Stimulated activated CD8-positive, alpha-beta memory T cell treated with anti-CD3 and anti-CD28 coated beads, Interleukin-7, amount 100 ng/mL, for 4 hours (primary cell): ENCODE data around the gene COX4I2.
"Not testable (repeated sequence)": the region's sequence is repeated elsewhere in the genome, so short reads cannot be mapped to it uniquely, and the experiment has no call there.

Experiments
- DNase-seq, 2 donors: peaks; one replicate each; pipeline ENCODE4 v3.0.0-alpha.2; 2020; ENCODE audit warnings: low read depth in 2 of 2

COX4I2 gene

DNA sequence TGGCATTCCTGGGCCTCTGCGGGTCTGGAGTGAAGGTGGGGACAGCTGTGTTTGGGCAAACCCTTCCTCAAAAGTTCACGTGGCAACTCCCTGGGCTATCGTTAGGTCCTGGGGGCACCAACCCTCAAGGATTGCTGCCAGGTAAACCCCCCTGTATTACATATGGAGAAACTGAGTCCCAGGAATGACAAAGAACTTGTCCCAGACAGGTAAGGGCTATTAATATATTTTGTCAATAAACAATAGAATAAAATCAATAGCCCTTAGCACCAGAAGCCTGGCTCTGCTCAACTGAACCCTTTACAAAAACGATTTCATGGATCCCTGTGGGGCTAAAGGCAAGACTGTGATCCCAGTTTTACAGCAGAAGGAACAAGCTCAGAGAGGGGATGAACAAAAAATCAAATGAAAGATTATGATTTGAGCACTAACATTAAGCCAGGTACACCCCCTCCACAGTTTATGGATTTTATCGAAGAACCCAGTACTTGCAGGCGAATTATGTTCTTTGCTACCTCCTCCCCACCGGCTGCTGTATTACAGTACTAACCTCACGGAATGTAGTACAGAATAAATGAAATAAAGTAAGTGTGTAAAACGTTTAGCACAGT lies 30.0 kb upstream of the COX4I2 start:
- DNase-seq: no peak

DNA sequence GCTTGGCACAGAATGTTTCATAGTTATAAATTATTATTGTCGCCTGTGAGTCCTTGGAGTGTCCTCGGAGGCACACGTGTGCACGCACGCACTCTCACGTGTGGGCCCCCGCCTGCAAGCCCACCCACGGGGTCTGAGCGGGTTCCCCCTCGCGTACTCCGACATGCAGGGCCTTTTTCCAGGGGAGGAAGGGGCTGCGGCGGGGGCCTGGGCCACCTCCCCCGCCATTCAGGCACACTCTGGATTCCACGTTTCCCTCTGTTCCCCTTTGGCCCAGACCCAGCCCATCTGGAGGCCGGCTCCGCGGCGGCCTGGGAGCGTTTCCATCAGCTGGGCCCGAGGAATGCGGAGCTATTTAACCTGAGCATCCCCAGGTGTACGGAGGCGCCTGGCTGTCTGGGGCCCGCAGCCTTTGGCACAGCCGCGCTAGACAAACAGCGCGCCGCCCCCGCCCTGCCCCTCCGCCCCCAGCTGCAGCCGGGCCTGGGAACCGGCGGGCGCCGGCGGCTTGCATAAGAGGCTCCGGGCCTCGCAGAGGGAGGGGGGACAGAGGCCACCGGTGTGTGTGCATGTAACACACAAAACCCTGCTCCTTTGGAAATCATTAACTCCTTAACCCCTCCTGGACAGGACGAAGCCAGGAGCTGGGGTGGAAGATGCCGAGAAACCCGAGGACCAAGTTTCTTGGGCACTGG lies 29.3 kb upstream of the COX4I2 start:
- DNase-seq: no peak

DNA sequence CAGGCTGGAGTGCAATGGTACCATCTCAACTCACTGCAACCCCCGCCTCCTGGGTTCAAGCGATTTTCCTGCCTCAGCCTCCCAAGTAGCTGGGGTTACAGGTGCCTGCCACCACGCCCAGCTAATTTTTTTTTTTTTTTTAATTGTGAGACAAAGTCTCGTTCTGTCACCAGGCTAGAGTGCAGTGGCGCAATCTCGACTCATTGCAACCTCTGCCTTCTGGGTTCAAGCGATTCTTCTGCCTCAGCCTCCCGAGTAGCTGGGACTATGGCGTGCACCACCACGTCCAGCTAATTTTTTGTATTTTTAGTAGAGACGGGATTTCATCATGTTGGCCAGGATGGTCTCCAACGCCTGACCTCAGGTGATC lies 25.5 kb upstream of the COX4I2 start:
- not testable (repeated sequence) for DNase-seq

DNA sequence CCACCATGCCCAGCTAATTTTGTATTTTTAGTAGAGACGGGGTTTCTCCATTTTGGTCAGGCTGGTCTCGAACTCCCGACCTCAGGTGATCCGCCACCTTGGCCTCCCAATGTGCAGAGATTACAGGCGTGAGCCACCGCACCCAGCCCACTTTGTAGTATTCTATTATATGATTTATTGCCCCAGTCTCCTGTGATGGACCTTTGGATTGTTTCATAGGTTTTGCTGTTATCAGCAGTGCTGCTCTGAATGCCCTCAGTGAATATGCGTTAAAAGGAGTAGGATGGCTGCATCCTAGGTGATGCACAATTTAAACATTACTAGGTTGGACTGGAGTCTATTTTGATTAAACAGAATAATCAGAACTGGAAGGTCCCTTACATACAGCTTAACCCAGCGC lies 22.3 kb upstream of the COX4I2 start:
- no peak for DNase-seq

DNA sequence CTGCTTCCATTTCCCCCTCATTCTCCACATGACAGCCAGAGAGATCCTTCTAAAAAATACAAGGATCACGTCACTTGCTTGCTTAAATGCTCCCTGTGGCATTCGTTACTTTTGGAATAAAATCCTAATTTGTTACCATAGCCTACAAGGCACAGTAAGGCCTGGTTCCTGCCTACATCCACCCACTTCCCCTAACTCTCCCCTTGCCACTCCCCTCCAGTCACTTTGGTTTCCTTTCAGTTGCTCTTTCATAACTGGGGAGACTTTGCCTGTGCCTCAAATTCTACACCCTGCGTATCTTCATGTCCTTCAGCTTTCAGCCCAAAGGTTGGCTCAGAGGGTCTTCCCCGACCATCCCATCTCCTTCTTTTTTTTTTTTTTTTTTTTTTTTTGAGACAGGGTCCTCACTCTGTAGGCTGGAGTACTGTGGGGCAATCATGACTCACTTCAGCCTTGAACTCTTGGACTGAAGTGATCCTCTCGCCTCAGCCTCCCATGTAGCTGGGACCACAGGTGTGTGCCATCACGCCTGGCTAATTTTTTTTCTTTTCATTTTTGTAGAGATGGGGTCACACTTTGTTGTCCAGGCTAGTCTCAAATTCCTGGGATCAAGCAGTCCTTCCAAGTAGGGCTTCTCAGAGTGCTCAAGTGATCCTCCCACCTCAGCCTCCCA lies 20.1 kb upstream of the COX4I2 start:
- DNase-seq: no peak

DNA sequence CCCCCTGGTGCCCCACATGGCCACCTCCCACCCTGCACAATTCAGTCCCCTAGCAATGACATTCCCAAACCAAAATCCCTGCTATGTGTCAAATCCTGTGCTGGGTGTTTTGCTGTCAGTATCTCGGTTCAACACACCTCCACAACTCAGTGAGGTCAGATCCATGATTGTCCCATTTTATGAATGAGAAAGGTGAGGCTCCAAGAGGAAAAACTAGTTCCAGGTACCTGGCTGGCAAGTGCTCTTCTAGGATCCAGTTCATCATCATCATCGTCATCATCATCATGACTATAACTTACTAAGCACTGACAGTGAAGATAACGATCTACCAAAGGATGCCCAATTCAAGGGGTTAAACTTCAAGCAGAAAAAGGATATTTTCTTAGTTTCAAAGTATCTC lies 17.5 kb upstream of the COX4I2 start:
- DNase-seq: no peak

DNA sequence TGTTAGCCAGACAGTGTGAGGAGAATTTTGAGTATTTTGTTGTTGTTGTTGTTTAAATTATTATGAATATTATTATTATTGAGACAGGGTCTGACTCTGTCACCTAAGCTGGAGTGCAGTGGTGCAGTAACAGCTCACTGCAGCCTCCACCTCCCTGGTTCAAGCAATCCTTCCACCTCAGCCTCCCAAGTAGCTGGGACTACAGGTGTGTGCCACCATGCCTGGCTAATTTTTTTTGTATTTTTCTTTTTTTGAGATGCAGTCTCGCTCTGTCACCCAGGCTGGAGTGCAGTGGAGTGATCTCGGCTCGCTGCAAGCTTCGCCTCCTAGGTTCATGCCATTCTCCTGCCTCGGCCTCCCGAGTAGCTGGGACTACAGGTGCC lies 14.6 kb upstream of the COX4I2 start:
- not testable (repeated sequence) for DNase-seq

DNA sequence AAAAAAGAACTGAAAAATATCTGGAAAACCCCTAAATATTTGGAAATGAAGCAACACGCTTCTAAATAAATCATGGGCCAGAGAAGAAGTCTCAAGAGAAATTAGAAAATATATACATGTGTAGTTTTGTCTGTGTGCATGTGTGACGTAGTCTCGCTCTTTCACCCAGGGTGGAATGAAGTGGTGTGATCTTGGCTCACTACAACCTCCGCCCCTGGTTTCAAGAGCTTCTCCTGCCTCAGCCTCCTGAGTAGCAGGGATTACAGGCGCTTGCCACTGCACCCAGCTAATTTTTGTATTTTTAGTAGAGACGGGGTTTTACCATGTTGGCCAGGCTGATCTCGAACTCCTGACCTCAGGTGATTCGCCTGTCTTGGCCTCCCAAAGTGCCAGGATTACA lies 11.2 kb upstream of the COX4I2 start:
- not testable (repeated sequence) for DNase-seq

DNA sequence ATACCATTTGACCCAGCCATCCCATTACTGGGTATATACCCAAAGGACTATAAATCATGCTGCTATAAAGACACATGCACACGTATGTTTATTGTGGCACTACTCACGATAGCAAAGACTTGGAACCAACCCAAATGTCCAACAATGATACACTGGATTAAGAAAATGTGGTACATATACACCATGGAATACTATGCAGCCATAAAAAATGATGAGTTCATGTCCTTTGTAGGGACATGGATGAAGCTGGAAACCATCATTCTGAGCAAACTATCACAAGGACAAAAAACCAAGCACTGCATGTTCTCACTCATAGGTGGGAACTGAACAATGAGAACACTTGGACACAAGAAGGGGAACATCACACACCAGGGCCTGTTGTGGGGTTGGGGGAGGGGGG lies 9.7 kb upstream of the COX4I2 start:
- DNase-seq: not testable (repeated sequence)

DNA sequence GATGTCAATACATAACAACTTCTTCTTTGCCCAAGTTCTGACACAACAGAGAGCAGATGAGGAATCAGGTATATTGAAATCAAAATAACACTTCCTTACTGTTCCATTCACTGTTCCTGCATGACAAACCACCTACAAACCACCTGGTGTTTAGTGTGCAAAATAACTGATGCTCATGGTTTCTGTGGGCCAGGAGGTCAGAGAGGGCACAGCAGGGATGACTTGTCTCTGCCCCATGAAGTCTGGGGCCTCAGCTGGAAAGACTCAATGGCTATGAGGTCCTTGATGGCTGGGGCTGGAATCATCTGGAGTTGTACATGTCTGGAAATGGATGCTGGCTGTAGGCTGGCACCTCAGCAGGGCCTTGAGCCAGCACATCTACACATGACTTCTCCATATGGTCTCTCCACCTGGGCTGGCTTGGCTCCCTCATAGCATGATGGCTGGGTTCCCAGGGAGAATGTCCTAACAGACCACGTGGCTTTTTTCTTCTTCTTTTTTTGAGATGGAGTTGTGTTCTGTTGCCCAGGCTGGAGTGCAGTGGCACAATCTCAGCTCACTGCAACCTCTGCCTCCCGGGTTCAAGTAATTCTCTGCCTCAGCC lies 7.4 kb upstream of the COX4I2 start:
- DNase-seq: no peak

DNA sequence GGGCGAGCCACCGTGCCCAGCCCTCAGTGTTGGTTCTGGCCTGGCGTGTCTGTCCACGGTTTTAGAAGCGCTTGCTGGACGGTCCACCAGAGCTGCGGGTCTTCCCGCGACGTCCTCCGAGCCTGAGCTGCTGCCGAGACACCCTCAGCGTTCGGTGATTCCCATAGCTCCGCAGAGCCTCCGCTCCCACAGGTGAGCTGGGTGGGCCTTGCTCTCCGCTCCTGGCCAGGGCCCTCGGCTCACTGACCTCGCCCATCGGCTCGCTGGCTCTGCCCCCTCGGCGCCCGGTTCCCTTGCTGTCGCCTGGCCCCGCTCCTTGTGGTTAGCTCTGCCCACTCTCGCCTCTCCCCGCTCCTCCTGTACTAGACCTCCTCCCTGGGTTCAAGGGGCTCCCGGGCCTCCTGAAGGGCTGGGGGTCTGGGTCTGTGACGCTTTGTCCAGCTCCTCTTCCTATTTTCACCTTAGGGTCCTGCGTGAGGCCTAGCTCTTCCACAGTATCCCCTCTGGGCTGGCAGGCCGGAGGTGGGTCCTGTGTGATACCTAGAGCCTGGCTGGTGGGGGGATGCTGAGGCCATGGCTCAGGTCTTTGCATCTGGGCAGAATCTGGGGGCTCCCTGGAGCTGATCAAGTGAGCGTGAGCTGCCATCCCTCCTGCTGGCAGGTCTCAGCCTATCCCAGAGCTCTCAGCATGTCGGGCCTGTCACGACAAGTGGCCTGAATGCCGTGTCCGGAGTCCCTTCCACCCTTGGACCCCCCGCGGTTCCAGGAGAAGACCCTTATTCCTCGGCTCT lies 5.0 kb upstream of the COX4I2 start:
- no peak for DNase-seq

DNA sequence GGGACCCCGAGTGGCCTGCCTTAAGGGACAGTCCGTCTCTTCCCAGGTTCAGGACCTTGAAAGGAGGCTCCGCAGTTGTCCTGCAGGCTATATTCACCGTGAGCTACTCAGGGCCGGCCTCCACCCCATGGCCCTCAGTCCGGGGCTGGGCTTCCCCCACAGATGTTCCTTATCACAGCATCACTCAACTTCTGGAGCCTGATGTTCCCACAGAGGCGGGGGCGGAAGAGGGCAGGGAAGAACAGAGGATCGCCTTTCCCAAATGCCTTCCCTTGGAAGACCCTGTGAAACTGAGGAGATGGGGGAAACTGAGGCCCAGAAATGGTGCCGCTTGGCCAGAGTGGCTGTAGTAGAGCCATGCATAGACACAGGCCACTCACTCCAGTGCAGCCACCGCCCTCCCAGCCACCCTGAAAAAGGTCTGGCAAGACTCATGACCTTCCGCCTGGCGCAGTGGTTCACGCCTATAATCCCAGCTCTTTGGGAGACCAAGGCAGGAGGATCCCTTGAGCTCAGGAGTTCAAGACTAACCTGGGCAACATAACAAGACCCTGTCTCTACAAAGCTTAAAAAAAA lies 4.3 kb upstream of the COX4I2 start:
- no peak for DNase-seq

DNA sequence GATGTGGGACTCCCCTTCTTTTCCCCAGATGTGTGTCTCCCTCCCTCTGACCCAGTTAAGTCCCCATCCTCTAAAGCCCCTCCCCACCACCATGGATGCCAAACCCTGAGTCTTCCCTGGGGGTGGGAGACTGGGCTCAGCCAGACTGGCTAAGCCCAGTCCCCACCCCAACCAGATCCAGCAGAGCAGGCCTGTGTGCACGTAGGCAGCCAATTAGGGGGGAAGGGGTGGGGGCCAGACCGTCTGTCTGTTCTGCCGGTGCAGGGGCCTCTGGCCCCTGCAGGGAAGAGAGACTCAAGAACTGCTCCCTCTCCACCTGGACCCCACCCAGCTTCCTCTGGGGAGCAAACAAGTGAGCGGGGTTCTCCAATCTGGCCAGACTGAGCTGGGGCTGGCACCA lies 605 bp downstream of the COX4I2 start:
- DNase-seq: no peak

DNA sequence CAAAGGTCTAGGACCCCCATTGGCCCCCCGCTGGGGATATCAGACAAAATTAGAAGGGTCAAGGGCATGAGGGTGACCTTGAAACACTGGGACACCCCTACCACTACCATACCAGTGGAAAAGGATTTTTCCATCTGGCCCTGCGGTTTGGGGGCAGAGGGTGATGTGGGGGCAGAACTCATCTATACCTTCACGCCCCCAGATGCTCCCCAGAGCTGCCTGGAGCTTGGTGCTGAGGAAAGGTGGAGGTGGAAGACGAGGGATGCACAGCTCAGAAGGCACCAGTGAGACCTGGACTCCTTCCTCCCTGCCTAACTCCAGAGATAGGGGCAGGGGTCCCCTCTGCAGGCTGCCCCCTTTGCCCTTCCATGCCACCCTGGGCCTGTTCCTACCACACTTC lies 1.1 kb downstream of the COX4I2 start:
- no peak for DNase-seq

DNA sequence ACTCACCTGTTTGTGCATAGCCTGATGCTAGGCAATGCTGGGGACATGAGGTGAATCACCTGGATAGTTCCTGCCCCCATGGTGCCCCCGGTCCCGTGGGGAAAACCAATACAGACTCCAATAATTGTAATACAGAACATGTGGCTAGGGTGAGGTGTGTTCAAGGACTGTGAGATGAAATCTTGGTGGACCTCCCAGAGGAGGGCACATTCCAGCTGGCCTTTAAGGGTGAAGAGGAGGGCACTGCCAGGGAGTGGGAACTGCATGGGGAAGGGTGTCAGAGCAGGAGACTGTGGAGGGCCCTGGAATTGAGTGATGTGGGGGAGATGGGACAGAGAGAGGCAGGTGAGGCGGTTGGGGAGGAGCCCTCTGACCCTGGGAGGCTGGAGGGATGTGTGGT lies 2.5 kb downstream of the COX4I2 start:
- DNase-seq: no peak

DNA sequence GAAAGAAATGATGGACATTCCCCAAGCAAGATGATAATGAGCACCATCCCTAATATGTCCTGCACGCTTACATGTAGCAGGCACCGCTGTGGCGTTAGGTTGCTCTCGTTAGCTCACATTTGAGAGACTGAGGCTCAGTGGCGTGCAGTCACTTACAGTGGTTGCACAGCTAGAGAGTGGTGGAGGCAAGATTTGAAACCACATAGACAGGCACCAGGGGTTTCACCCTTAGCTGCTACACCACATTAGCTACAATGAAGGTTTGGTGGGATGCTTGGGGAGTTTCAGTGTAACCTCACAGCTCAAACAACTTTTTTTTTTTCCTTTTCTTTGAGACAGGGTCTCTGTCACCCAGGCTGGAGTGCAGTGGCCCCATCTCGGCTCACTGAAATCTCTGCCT lies 3.7 kb downstream of the COX4I2 start:
- DNase-seq: no peak

DNA sequence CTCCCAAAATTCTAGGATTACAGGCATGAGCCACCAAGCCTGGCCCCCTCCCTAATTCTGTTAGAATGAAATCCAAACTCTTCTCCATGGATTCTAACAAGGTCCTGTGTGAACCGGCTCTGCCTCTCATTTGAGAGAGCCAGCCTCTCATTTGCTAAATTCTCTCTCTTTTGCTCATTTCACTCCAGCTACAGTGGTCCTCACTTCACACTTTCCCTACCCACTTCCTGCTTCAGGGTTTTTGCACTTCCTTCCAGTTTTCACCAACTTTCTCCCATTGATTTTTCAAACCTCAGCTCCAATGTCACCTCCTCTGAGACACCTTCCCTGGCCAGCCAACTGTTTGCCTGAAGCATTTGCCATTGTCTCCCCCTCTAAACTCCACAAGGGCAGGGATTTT lies 5.1 kb downstream of the COX4I2 start:
- no peak for DNase-seq

DNA sequence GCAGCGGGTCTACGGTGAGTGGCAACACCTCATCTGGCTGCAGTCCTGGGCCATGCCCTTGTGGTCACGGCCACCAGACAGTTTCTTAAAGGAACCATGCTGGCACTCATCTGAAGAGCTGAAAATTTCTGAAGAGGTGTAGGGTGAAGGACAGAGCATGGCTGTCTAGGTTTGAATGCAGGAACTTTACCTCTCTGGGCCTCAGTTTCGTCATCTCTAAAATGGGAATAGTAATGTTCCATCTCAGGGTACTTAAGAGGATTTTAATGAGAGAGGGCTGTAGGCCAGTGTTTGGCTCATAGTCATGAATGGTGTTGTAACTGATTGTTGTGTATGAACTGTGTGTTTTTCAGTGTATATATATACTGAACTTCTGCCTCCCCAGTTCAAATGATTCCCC lies 5.8 kb downstream of the COX4I2 start:
- DNase-seq: no peak

DNA sequence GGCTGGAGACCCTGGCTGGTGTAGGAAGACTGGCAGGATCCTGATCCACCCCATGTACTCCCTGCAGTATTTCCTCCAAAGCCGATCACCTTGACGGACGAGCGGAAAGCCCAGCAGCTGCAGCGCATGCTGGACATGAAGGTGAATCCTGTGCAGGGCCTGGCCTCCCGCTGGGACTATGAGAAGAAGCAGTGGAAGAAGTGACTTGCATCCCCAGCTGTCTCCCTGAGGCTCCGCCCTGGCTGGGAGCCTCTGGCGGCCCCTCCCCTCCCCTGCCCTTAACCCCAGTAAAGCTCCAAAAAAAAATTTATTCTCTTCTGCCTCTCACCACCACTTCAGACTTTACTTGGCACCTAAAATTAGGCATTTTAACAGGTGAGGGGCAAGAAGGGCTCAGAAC lies 7.0 kb downstream of the COX4I2 start:
- DNase-seq: no peak

DNA sequence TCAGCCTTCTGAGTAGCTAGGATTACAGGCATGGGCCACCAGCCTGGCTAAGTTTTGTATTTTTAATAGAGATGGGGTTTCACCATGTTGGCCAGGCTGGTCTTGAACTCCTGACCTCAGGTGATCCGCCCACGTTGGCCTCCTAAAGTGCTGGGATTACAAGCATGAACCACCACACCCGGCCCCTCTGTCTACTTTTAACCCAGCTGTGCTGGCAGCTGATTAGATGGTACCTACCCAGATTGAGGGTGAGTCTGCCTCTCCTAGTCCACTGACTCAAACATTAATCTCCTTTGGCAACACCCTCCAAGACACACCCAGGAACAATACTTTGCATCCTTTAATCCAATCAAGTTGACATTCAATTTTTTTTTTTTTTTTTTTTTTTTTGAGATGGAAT lies 10.4 kb downstream of the COX4I2 start:
- DNase-seq: not testable (repeated sequence)

DNA sequence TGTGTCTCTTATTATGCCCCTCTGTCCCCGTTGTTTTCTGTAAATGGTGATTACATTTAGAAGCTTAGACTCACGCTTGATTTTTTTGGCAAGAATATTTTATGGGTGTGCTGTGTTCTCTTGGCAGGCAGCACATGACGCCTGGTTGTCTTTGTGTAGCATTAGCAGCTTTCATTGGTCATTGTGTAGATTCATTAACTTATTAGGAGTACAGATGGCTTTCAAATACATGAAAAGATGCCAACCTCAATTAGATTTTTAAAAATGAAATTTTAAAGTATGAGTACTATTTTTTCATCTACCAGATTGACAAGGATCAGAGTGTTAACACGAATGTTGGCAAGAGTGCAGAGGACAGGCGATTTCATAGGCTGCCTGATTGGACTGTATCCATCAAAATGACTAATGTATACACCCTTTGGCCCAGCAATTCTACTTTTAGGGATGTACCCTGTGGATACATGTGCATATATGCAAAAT lies 15.2 kb downstream of the COX4I2 start:
- DNase-seq: no peak

DNA sequence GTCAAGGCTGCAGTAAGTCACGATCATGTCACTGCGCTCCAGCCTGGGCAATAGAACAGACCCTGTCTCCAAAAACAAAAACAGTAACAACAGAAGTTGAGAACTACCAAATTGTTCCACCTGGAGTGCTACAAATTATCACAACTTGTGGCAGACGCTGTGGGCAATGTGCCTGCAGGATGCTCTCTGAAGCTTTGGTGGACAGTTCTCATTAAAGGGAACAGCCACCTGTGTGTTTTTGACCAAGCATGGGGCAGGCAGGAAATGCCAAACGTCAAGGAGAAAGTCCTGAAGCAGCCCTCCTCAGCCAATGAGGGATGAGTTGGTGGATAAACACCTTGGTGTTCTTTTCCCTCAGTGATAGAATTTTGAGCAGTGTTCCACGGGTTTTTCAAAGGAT lies 15.8 kb downstream of the COX4I2 start:
- no peak for DNase-seq
